Measurements from ENCODE around the gene BBIP1. TPM values are rescaled to one million over a fixed set of nuclear protein-coding genes. Genes with fewer than 3 reads are reported as not detected.

BBIP1 gene
- total RNA-seq, 1 experiment from 2014 or later = 32.9 TPM

- no peak overlapping the region for H3K4me3 ChIP-seq (ENCODE audit: low read depth, low read length, poor library complexity, severe bottlenecking)
- POLR2A ChIA-PET (ENCODE audit: low non-redundant PET) = no interaction called here
- no peak for TF ChIP-seq CTCF (conservative IDR thresholded peaks at IDR 0.05; ENCODE audit: low read depth, low read length)
- TF ChIP-seq EZH2 (IDR thresholded peaks at IDR 0.05; ENCODE audit: borderline replicate concordance, low read depth, low read length, poor library complexity, severe bottlenecking) = no peak
- BruUV-seq (replicated peaks) = no TSS peak
- no peak for DNase-seq (ENCODE audit: low spot score)
- H3K9me3 ChIP-seq (ENCODE audit: low read depth, low read length, poor library complexity, severe bottlenecking) = no peaks in the 10 kb centered on the region
- no peaks in the 10 kb centered on the region for H3K27me3 ChIP-seq (replicated peaks; ENCODE audit: insufficient read depth, low read depth, low read length, poor library complexity)
- CTCF ChIA-PET = no interaction called here
- H3K4me1 ChIP-seq (ENCODE audit: insufficient read depth, low read length, poor library complexity, severe bottlenecking) = peaks cover 4% of the 10 kb centered on the region
- H3K27ac ChIP-seq (ENCODE audit: low read depth, low read length, poor library complexity, severe bottlenecking) = no peak overlapping the region
- H3K36me3 ChIP-seq (ENCODE audit: insufficient read depth, low read length, poor library complexity, severe bottlenecking) = no peaks in the 10 kb centered on the region
- intact Hi-C loops (cut with micrococcal nuclease; ENCODE audit: unreplicated experiment) = loop anchor here (1.0 to 5.0 kb wide), 3 partner anchors 146 to 585 kb away; no protein-coding TSS in a partner anchor
These were observed 26.2 kb downstream of the BBIP1 start for GRCh38 chr10:110892602-110893288.

GRCh38 chr10:110887560-110887959, 31.4 kb downstream of the BBIP1 start:
- no TSS peak for BruUV-seq (replicated peaks)
- TF ChIP-seq EZH2 (IDR thresholded peaks at IDR 0.05; ENCODE audit: borderline replicate concordance, low read depth, low read length, poor library complexity, severe bottlenecking) = no peak
- no peak for TF ChIP-seq CTCF (conservative IDR thresholded peaks at IDR 0.05; ENCODE audit: low read depth, low read length)
- no peaks in the 10 kb centered on the region for H3K4me1 ChIP-seq (ENCODE audit: insufficient read depth, low read length, poor library complexity, severe bottlenecking)
- peaks cover 4% of the 10 kb centered on the region for H3K36me3 ChIP-seq (ENCODE audit: insufficient read depth, low read length, poor library complexity, severe bottlenecking)
- H3K27me3 ChIP-seq (replicated peaks; ENCODE audit: insufficient read depth, low read depth, low read length, poor library complexity) = no peaks in the 10 kb centered on the region
- no peaks in the 10 kb centered on the region for H3K9me3 ChIP-seq (ENCODE audit: low read depth, low read length, poor library complexity, severe bottlenecking)
- H3K27ac ChIP-seq (ENCODE audit: low read depth, low read length, poor library complexity, severe bottlenecking) = no peak overlapping the region
- intact Hi-C loops (cut with micrococcal nuclease; ENCODE audit: unreplicated experiment) = no loop called here
- ChIA-PET POLR2A (ENCODE audit: low non-redundant PET) (no interaction called here), CTCF (no interaction called here)
- H3K4me3 ChIP-seq (ENCODE audit: low read depth, low read length, poor library complexity, severe bottlenecking) = no peak overlapping the region
- DNase-seq (ENCODE audit: low spot score) = no peak

GRCh38 chr10:110885932-110886674, 32.9 kb downstream of the BBIP1 start:
- Histone ChIP-seq H3K27me3 (replicated peaks; ENCODE audit: insufficient read depth, low read depth, low read length, poor library complexity) (no peaks in the 10 kb centered on the region), H3K4me3 (ENCODE audit: low read depth, low read length, poor library complexity, severe bottlenecking) (no peak overlapping the region), H3K36me3 (ENCODE audit: insufficient read depth, low read length, poor library complexity, severe bottlenecking) (peaks cover 4% of the 10 kb centered on the region), H3K27ac (ENCODE audit: low read depth, low read length, poor library complexity, severe bottlenecking) (no peak overlapping the region), H3K4me1 (ENCODE audit: insufficient read depth, low read length, poor library complexity, severe bottlenecking) (no peaks in the 10 kb centered on the region), H3K9me3 (ENCODE audit: low read depth, low read length, poor library complexity, severe bottlenecking) (no peaks in the 10 kb centered on the region)
- CTCF ChIA-PET = interaction anchor here (0.8 kb wide), 1 partner anchor 140 kb away, joined by 3 read pairs; no protein-coding TSS in a partner anchor
- no peak for DNase-seq (ENCODE audit: low spot score)
- no peak for TF ChIP-seq EZH2 (IDR thresholded peaks at IDR 0.05; ENCODE audit: borderline replicate concordance, low read depth, low read length, poor library complexity, severe bottlenecking)
- no peak for TF ChIP-seq CTCF (conservative IDR thresholded peaks at IDR 0.05; ENCODE audit: low read depth, low read length)
- BruUV-seq (replicated peaks) = no TSS peak
- POLR2A ChIA-PET (ENCODE audit: low non-redundant PET) = no interaction called here
- intact Hi-C loops (cut with micrococcal nuclease; ENCODE audit: unreplicated experiment) = no loop called here

All from A673 (cell line).